A673 (cell line): ENCODE results near the gene SLC52A1. TPM values are rescaled to one million over a fixed set of nuclear protein-coding genes. Genes with fewer than 3 reads are reported as not detected.

ENCODE experiments used
- BruUV-seq: library from RNA; stranded (reverse); fragments of 400-500 nt; replicated peaks from 2 replicates; lab custom pipeline; 2021; lab: Mats Ljungman, UMichigan
- CTCF ChIA-PET: fragments of 300-600 bp; sonication (Branson Sonifier 250); formaldehyde crosslinking; loops from one replicate; lab custom pipeline; 2022; ENCODE audit warnings: antibody characterized with exemption; lab: Charles Lee
- POLR2A ChIA-PET: fragments of 300-600 bp; sonication (Branson Sonifier 250); formaldehyde crosslinking; loops from one replicate; lab custom pipeline; 2022; ENCODE audit warnings: antibody characterized with exemption; ENCODE audit not compliant: low non-redundant PET; lab: Charles Lee
- DNase-seq: peaks from one replicate; pipeline ENCODE4 v3.0.0-alpha.2; 2015; ENCODE audit warnings: low spot score
- H3K27ac ChIP-seq: fragments of 200-600 bp; sonication (generic); 2 replicates; pipeline ENCODE4 v1.5.1; 2016; ENCODE audit warnings: mixed run types, low read depth, mild to moderate bottlenecking, mixed read lengths, antibody characterized with exemption, low read length; ENCODE audit not compliant: poor library complexity, severe bottlenecking
- H3K27me3 ChIP-seq: fragments of 200-600 bp; sonication (generic); replicated peaks from 2 replicates; pipeline ENCODE4 v1.6.1; 2017; ENCODE audit warnings: mixed run types, low read depth, mild to moderate bottlenecking, mixed read lengths, antibody characterized with exemption, low read length; ENCODE audit not compliant: insufficient read depth, poor library complexity
- H3K36me3 ChIP-seq: fragments of 200-600 bp; sonication (generic); 2 replicates; pipeline ENCODE4 v1.6.1; 2016; ENCODE audit warnings: mixed run types, mild to moderate bottlenecking, mixed read lengths, antibody characterized with exemption, low read length; ENCODE audit not compliant: insufficient read depth, poor library complexity, severe bottlenecking
- H3K4me1 ChIP-seq: fragments of 200-600 bp; sonication (generic); 2 replicates; pipeline ENCODE4 v1.6.1; 2017; ENCODE audit warnings: mixed run types, mild to moderate bottlenecking, mixed read lengths, antibody characterized with exemption, low read length; ENCODE audit not compliant: insufficient read depth, poor library complexity, severe bottlenecking
- H3K4me3 ChIP-seq: fragments of 200-600 bp; sonication (generic); 2 replicates; pipeline ENCODE4 v1.5.1; 2016; ENCODE audit warnings: low read depth, mixed run types, mild to moderate bottlenecking, mixed read lengths, low read length; ENCODE audit not compliant: poor library complexity, severe bottlenecking
- H3K9me3 ChIP-seq: fragments of 200-600 bp; sonication (generic); 2 replicates; pipeline ENCODE4 v1.6.1; 2016; ENCODE audit warnings: mixed run types, low read depth, mild to moderate bottlenecking, mixed read lengths, antibody characterized with exemption, low read length; ENCODE audit not compliant: poor library complexity, severe bottlenecking
- CTCF ChIP-seq: fragments of 300-800, 200-600 bp; sonication (generic); conservative IDR thresholded peaks from 2 replicates; pipeline ENCODE4 v1.5.1; 2017; ENCODE audit warnings: low read depth, mild to moderate bottlenecking, antibody characterized with exemption, low read length, moderate library complexity, mixed read lengths
- EZH2 ChIP-seq: fragments of 200-600 bp; sonication (generic); IDR thresholded peaks from 2 replicates; pipeline ENCODE4 v1.6.1; 2017; ENCODE audit warnings: borderline replicate concordance, low read depth, mild to moderate bottlenecking, mixed read lengths, antibody characterized with exemption, low read length; ENCODE audit not compliant: poor library complexity, severe bottlenecking
- intact Hi-C: fragments of 100-400 bp; cut with micrococcal nuclease; formaldehyde crosslinking; loops from one replicate; pipeline ENCODE4 v1.10.0; 2022; ENCODE audit not compliant: unreplicated experiment
- total RNA-seq: library from RNA; stranded (reverse); gene quantifications from 2 replicates; pipeline ENCODE4 v1.2.3, GENCODE V29; 2021

The SLC52A1 gene
- total RNA-seq, 1 experiment from 2014 or later = not detected

GRCh38 chr17:4994081-4994595 is 41.1 kb downstream of the SLC52A1 start:
- no TSS peak for BruUV-seq
- Histone ChIP-seq H3K36me3 (no peaks in the 10 kb centered on the region), H3K27ac (no peak overlapping the region), H3K4me1 (peaks cover 16% of the 10 kb centered on the region), H3K27me3 (no peaks in the 10 kb centered on the region), H3K4me3 (no peak overlapping the region), H3K9me3 (no peaks in the 10 kb centered on the region)
- ChIA-PET CTCF (no interaction called here), POLR2A (no interaction called here)
- DNase-seq = peak; percentile 62
- intact Hi-C loops = no loop called here
- no peak for TF ChIP-seq EZH2
- no peak for TF ChIP-seq CTCF

- TF ChIP-seq CTCF = no peak
- TF ChIP-seq EZH2 = no peak
- H3K4me3 ChIP-seq = peak overlapping the region; percentile 80
- H3K27me3 ChIP-seq = no peaks in the 10 kb centered on the region
- peaks cover 14% of the 10 kb centered on the region for H3K4me1 ChIP-seq
- H3K36me3 ChIP-seq = no peaks in the 10 kb centered on the region
- intact Hi-C loops = no loop called here
- ChIA-PET POLR2A (no interaction called here), CTCF (interaction anchor here (0.6 to 2.2 kb wide), 2 partner anchors 20 to 74 kb away, joined by 4 to 8 read pairs; partner anchors contain the start of gene SPAG7)
- H3K9me3 ChIP-seq = no peaks in the 10 kb centered on the region
- BruUV-seq = TSS peak; percentile 61
- peak overlapping the region; percentile 73 for H3K27ac ChIP-seq
- peak; percentile 40 for DNase-seq
Observed at GRCh38 chr17:4987767-4988567, 47.3 kb downstream of the SLC52A1 start.

DNA sequence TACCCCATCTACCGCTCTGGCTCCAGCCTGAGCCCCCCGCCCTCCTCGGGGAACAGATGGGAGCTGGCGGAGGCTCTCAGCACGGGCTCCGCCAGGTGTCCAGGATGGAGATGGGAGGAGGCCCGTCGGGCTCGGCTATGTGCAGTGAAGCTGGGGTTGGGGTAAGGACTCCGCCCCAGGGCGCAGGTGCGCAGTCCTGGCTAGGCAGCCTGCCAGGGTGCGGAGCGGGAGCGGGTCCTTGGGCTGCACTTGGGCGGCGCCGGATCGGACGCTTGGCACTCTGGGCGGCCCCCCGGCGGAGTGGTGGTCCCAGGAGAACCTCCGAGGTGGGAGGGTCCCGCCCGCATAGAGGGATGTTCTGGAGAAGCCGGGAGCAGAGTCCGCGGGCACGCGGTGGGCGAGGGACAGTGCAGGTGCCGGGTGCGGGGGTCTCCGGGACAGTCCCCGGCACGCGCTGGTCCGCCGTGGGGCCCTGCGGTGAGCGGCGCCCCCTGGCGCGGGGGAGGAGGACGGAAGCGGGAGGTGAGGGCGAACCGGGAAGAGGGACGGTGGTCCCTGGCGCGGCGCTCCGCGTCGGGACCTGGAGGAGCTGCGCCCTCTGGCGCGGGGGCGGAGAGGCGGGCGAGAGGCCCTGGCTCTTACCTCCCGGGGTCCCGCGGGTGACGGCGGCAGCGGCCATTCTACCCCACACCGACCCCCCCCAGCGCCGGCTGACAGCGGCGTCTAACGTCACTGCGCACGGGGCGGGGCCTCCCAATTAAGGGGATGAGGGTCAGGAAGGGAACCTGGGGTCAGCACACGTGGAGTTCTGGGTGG is 48.1 kb downstream of the SLC52A1 start, which contains the start of gene CAMTA2:
Gene CAMTA2, minus strand, starts transcription at position 725 of the 816 bp plus-strand sequence. CDS start 1,453 bp downstream, outside the sequence.
- peak within 1 kb of the TSS; percentile 73 for H3K27ac ChIP-seq
- DNase-seq = peak; percentile 83
- peak; percentile 75 for TF ChIP-seq CTCF
- TF ChIP-seq EZH2 = no peak
- peaks cover 14% of the 10 kb centered on the region for H3K4me1 ChIP-seq
- H3K36me3 ChIP-seq = no peaks in the 10 kb centered on the region
- H3K9me3 ChIP-seq = no peaks in the 10 kb centered on the region
- intact Hi-C loops = no loop called here
- CTCF ChIA-PET = interaction anchor here (2.2 kb wide), 1 partner anchor 20 kb away, joined by 8 read pairs; the partner anchor contains the start of gene SPAG7
- no peaks in the 10 kb centered on the region for H3K27me3 ChIP-seq
- POLR2A ChIA-PET = interaction anchor here (0.6 kb wide), 1 partner anchor 323 kb away, joined by 3 read pairs; no protein-coding TSS in a partner anchor
- H3K4me3 ChIP-seq = peak within 1 kb of the TSS; percentile 80
- BruUV-seq = no TSS peak
